SK-N-SH (cell line): ENCODE results near the gene ADRA2B. TPM values are rescaled to one million over a fixed set of nuclear protein-coding genes. Genes with fewer than 3 reads are reported as not detected.
A peak's percentile ranks its signal among the peaks of the same experiment; 100 is the strongest.

Experiments
- CTCF ChIA-PET: fragments of 300-600, 350-600 bp; formaldehyde crosslinking; extraction: SDS; loops from one replicate; lab custom pipeline; 2021; lab: Yijun Ruan, JAX
- POLR2A ChIA-PET: fragments of 350-600 bp; sonication (Branson Sonifier 250); formaldehyde crosslinking; extraction: SDS; loops from one replicate; lab custom pipeline; 2020; ENCODE audit warnings: antibody characterized with exemption, inconsistent platforms; lab: Yijun Ruan, JAX
- DNase-seq: peaks from one replicate; pipeline ENCODE4 v3.0.0; 2012
- H2AFZ ChIP-seq: fragments of 200-600 bp; sonication (generic); 2 replicates; pipeline ENCODE4 v1.8.1; 2016; ENCODE audit warnings: antibody characterized with exemption, mild to moderate bottlenecking, low read depth
- H3F3A ChIP-seq: fragments of 200-600 bp; sonication (generic); replicated peaks from 2 replicates; pipeline ENCODE3; 2016; ENCODE audit warnings: antibody characterized with exemption, mild to moderate bottlenecking; ENCODE audit not compliant: insufficient read depth
- H3K27ac ChIP-seq, 2 experiments: fragments of 200-500 bp in 1 of 2; fragments of 200-600 bp in 1 of 2; sonication (Bioruptor generic) in 1 of 2; sonication (generic), shearing (Covaris generic) in 1 of 2; 2 replicates each; pipeline versions ENCODE4 v1.5.1 to v1.6.1; 2014 to 2016; ENCODE audit warnings: low read depth in 2 of 2, inconsistent platforms in 1 of 2, low read length in 1 of 2, mild to moderate bottlenecking in 1 of 2, mixed read lengths in 1 of 2
- H3K27me3 ChIP-seq: fragments of 200-600 bp; sonication (generic), shearing (Covaris generic); 2 replicates; pipeline ENCODE4 v1.6.1; 2016; ENCODE audit warnings: mixed run types; ENCODE audit not compliant: insufficient read depth
- H3K36me3 ChIP-seq, 2 experiments: fragments of 200-500 bp in 1 of 2; fragments of 200-600 bp in 1 of 2; sonication (Bioruptor generic) in 1 of 2; sonication (generic) in 1 of 2; replicated peaks in 1 of 2; 2 replicates each; pipeline versions ENCODE3 to v1.5.1; 2014 to 2016; ENCODE audit warnings: low read length in 1 of 2, mild to moderate bottlenecking in 1 of 2; ENCODE audit not compliant: insufficient read depth in 2 of 2, control insufficient read depth in 1 of 2
- H3K4me1 ChIP-seq, 2 experiments: fragments of 200-500 bp in 1 of 2; fragments of 200-600 bp in 1 of 2; sonication (Bioruptor generic) in 1 of 2; sonication (generic), shearing (Covaris generic) in 1 of 2; 2 replicates each; pipeline versions ENCODE4 v1.5.1 to v1.6.1; 2014 to 2016; ENCODE audit warnings: low read depth in 1 of 2, low read length in 1 of 2, mixed run types in 1 of 2; ENCODE audit not compliant: insufficient read depth in 2 of 2, control insufficient read depth in 1 of 2
- H3K4me2 ChIP-seq: fragments of 200-600 bp; sonication (generic), shearing (Covaris generic); 2 replicates; pipeline ENCODE4 v1.6.1; 2017; ENCODE audit warnings: mixed run types
- H3K4me3 ChIP-seq, 2 experiments: fragments of 200-500 bp in 1 of 2; fragments of 200-600 bp in 1 of 2; sonication (Bioruptor generic) in 1 of 2; sonication (generic), shearing (Covaris generic) in 1 of 2; 2 replicates each; pipeline versions ENCODE4 v1.5.1 to v1.8.1; 2014 to 2016; ENCODE audit warnings: low read depth in 2 of 2, inconsistent platforms in 1 of 2, low read length in 1 of 2, mild to moderate bottlenecking in 1 of 2, mixed read lengths in 1 of 2, moderate library complexity in 1 of 2
- H3K79me2 ChIP-seq: fragments of 200-600 bp; sonication (generic); 2 replicates; pipeline ENCODE4 v1.8.1; 2017; ENCODE audit warnings: mild to moderate bottlenecking; ENCODE audit not compliant: insufficient read depth
- H3K9ac ChIP-seq: fragments of 200-600 bp; sonication (generic); 2 replicates; pipeline ENCODE4 v1.6.1; 2017; ENCODE audit warnings: mixed run types
- H3K9me2 ChIP-seq: fragments of 200-600 bp; sonication (generic); 2 replicates; pipeline ENCODE4 v1.6.1; 2017; ENCODE audit warnings: mixed run types
- H3K9me3 ChIP-seq: fragments of 200-600 bp; sonication (generic); 2 replicates; pipeline ENCODE4 v1.6.1; 2017; ENCODE audit warnings: mixed run types, mild to moderate bottlenecking, moderate library complexity
- H4K20me1 ChIP-seq: fragments of 200-600 bp; sonication (generic); 2 replicates; pipeline ENCODE4 v1.6.1; 2017; ENCODE audit warnings: mild to moderate bottlenecking, mixed run types; ENCODE audit not compliant: insufficient read depth
- CHD2 ChIP-seq: fragments of 150-350 bp; IDR thresholded peaks from 2 replicates; pipeline ENCODE4 v1.6.1; 2018; ENCODE audit warnings: low read length; ENCODE audit not compliant: partially characterized antibody
- EP300 ChIP-seq, 2 experiments: IDR thresholded peaks; 2 replicates each; pipeline versions ENCODE4 v1.4.0 to v1.6.1; 2012; ENCODE audit warnings: borderline replicate concordance in 1 of 2, low read depth in 1 of 2, low read length in 1 of 2
- EZH2phosphoT487 ChIP-seq: fragments of 200-600 bp; sonication (generic); IDR thresholded peaks from 2 replicates; pipeline ENCODE4 v1.6.1; 2017; ENCODE audit warnings: low read depth, mixed run types, mild to moderate bottlenecking, antibody characterized with exemption, moderate library complexity, borderline replicate concordance
- FOXJ3 ChIP-seq: sonication (generic); formaldehyde crosslinking; IDR thresholded peaks from 2 replicates; pipeline ENCODE4 v1.5.1; 2020; ENCODE audit warnings: mild to moderate bottlenecking, missing genetic modification reagents
- FOXM1 ChIP-seq: IDR thresholded peaks from 2 replicates; pipeline ENCODE4 v1.4.0; 2012; ENCODE audit warnings: low read depth, mild to moderate bottlenecking
- JUND ChIP-seq: IDR thresholded peaks from 2 replicates; pipeline ENCODE4 v1.4.0; 2012
- MEF2A ChIP-seq: IDR thresholded peaks from 2 replicates; pipeline ENCODE4 v1.4.0; 2012; ENCODE audit warnings: low read depth, borderline replicate concordance
- MXI1 ChIP-seq: IDR thresholded peaks from 2 replicates; pipeline ENCODE4 v1.6.1; 2012; ENCODE audit warnings: mild to moderate bottlenecking, low read depth, low read length, improper control_type of control experiment
- NFIC ChIP-seq: IDR thresholded peaks from 2 replicates; pipeline ENCODE4 v1.4.0; 2012; ENCODE audit warnings: borderline replicate concordance
- POLR2AphosphoS5 ChIP-seq: IDR thresholded peaks from 2 replicates; pipeline ENCODE4 v1.6.1; 2012; ENCODE audit warnings: low read depth, low read length
- RAD21 ChIP-seq: IDR thresholded peaks from 2 replicates; pipeline ENCODE4 v1.6.1; 2012; ENCODE audit warnings: mild to moderate bottlenecking, low read length
- RCOR1 ChIP-seq: fragments of 150-350 bp; IDR thresholded peaks from 2 replicates; pipeline ENCODE4 v1.6.1; 2017; ENCODE audit warnings: antibody characterized with exemption, low read length
- RFX5 ChIP-seq: IDR thresholded peaks from 2 replicates; pipeline ENCODE4 v1.6.1; 2012; ENCODE audit warnings: mild to moderate bottlenecking, improper control_type of control experiment, low read length
- SIN3A ChIP-seq: IDR thresholded peaks from 2 replicates; pipeline ENCODE4 v1.6.1; 2012; ENCODE audit warnings: low read depth, mild to moderate bottlenecking, low read length, moderate library complexity, borderline replicate concordance
- TCF12 ChIP-seq: IDR thresholded peaks from 2 replicates; pipeline ENCODE4 v1.4.0; 2012
- TEAD4 ChIP-seq: IDR thresholded peaks from 2 replicates; pipeline ENCODE4 v1.4.0; 2012; ENCODE audit warnings: mild to moderate bottlenecking, borderline replicate concordance; ENCODE audit not compliant: insufficient read depth
- WGBS: methylation state at CpG from one replicate; pipeline ENCODE4 v1.1.6; 2017; ENCODE audit warnings: low lambda C conversion rate; 5-methylcytosine and 5-hydroxymethylcytosine counted together
- polyA plus RNA-seq, 3 experiments: library from polyadenylated mRNA; depleted of rRNA; stranded (reverse); fragments of >200 nt; gene quantifications; 2 replicates each; pipeline ENCODE4 v1.2.3, GENCODE V29; 2012
- TF ChIP-seq, protein P1 (sequence below): IDR thresholded peaks from 2 replicates; pipeline ENCODE4 v1.6.1; 2012; ENCODE audit warnings: mild to moderate bottlenecking, low read depth, low read length, moderate library complexity
- TF ChIP-seq, protein P2 (sequence below): IDR thresholded peaks from 2 replicates; pipeline ENCODE4 v1.4.0; 2012; ENCODE audit warnings: low read depth, borderline replicate concordance
- TF ChIP-seq, protein P3 (sequence below): IDR thresholded peaks from 2 replicates; pipeline ENCODE4; 2012

The ADRA2B gene
- polyA plus RNA-seq, 1 of the 3 experiments (the other 2 are of a cell fraction) = not detected

DNA sequence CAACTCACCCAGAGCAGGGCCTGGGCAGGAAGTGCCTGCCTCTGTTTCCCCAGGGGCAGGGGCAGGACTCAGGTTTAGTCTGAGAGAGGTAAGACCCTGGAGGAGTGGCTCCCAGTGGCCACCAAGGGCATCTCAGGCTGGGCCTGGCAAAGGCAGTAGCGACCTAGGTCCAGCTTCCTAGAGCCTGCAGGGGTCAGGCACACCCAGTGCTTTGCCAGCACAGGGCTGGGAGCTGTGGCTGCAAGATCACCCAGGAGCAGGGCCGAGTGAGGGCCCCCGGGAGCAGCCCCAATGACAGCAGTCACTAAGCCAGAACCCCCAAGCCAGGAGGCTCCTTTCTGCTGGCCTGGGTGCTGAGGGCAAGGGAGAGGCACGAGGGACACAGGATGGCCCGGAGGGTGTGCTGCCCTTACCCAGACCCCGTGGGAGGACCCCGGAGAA is 37.6 kb upstream of the ADRA2B start:
- Histone ChIP-seq H3K4me3 (no peak overlapping the region), H3K27me3 (no peaks in the 10 kb centered on the region), H3K9me2 (no peaks in the 10 kb centered on the region), H2AFZ (no peak overlapping the region), H3K9me3 (no peaks in the 10 kb centered on the region), H3F3A (peaks cover 4% of the 10 kb centered on the region), H3K36me3 (no peaks in the 10 kb centered on the region), H3K79me2 (no peaks in the 10 kb centered on the region), H3K9ac (no peak overlapping the region), H3K4me1 (peaks cover 2 to 12% of the 10 kb centered on the region in 2 experiments; a peak in 3 of 4 replicates), H3K27ac (no peak overlapping the region), H4K20me1 (no peaks in the 10 kb centered on the region), H3K4me2 (no peak overlapping the region)
- WGBS = 54% methylated on average over 5 of the region's 7 CpGs
- POLR2A ChIA-PET = no interaction called here
- CTCF ChIA-PET = interaction anchor here (1.3 to 7.0 kb wide), 2 partner anchors 15 to 20 kb away, joined by 7 to 49 read pairs; partner anchors contain the start of gene ASTL
- TF ChIP-seq SIN3A = no peak
- no peak for TF ChIP-seq EP300 (IDR thresholded peaks at IDR 0.05; ENCODE audit: borderline replicate concordance in 1 of 2, low read depth in 1 of 2, low read length in 1 of 2)
- no peak for TF ChIP-seq FOXM1
- TF ChIP-seq POLR2AphosphoS5 = no peak
- TF ChIP-seq TCF12 = no peak
- TF ChIP-seq, protein P1, sequence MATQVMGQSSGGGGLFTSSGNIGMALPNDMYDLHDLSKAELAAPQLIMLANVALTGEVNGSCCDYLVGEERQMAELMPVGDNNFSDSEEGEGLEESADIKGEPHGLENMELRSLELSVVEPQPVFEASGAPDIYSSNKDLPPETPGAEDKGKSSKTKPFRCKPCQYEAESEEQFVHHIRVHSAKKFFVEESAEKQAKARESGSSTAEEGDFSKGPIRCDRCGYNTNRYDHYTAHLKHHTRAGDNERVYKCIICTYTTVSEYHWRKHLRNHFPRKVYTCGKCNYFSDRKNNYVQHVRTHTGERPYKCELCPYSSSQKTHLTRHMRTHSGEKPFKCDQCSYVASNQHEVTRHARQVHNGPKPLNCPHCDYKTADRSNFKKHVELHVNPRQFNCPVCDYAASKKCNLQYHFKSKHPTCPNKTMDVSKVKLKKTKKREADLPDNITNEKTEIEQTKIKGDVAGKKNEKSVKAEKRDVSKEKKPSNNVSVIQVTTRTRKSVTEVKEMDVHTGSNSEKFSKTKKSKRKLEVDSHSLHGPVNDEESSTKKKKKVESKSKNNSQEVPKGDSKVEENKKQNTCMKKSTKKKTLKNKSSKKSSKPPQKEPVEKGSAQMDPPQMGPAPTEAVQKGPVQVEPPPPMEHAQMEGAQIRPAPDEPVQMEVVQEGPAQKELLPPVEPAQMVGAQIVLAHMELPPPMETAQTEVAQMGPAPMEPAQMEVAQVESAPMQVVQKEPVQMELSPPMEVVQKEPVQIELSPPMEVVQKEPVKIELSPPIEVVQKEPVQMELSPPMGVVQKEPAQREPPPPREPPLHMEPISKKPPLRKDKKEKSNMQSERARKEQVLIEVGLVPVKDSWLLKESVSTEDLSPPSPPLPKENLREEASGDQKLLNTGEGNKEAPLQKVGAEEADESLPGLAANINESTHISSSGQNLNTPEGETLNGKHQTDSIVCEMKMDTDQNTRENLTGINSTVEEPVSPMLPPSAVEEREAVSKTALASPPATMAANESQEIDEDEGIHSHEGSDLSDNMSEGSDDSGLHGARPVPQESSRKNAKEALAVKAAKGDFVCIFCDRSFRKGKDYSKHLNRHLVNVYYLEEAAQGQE = no peak
- TF ChIP-seq RAD21 = no peak; the same call in 1 of the 2 replicates
- no peak for TF ChIP-seq RFX5
- no peak for TF ChIP-seq MXI1
- TF ChIP-seq EZH2phosphoT487 = no peak
- TF ChIP-seq, protein P2, sequence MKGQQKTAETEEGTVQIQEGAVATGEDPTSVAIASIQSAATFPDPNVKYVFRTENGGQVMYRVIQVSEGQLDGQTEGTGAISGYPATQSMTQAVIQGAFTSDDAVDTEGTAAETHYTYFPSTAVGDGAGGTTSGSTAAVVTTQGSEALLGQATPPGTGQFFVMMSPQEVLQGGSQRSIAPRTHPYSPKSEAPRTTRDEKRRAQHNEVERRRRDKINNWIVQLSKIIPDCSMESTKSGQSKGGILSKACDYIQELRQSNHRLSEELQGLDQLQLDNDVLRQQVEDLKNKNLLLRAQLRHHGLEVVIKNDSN = no peak
- DNase-seq = peak; percentile 27

DNA sequence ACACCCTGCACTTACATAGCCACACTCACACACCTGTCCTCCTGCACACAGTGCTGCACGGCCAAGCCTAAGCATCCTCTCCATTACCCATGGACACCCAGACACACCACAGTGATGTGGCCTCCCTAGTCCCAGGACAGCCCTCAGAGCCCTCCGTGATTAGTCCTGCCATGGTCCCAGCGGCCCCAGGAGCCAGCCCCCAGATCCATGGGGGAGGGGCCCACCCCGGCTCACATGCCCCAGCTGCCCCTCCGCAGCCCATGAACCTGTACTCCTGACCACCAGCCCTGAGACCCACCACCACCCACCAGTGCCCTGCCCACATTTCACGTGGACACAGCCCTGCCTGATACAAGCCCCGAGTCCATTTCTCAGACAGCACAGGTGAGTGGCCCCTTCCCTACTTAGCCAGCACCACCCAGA is 36.9 kb upstream of the ADRA2B start:
- DNase-seq = peak; percentile 25

More for the DNA sequence above, 36.9 kb upstream of the ADRA2B start:
- H3K36me3 ChIP-seq = no peaks in the 10 kb centered on the region
- no peaks in the 10 kb centered on the region for H3K9me2 ChIP-seq
- H3K9ac ChIP-seq = no peak overlapping the region
- H3F3A ChIP-seq = peaks cover 9% of the 10 kb centered on the region
- H3K4me1 ChIP-seq = peaks cover 7 to 19% of the 10 kb centered on the region in 2 experiments; a peak in 3 of 4 replicates
- 94% methylated on average over 3 of the region's 7 CpGs for WGBS
- TF ChIP-seq EZH2phosphoT487 = no peak
- TF ChIP-seq TEAD4 = no peak
- no peak for TF ChIP-seq JUND
- no peak for TF ChIP-seq MXI1
- TF ChIP-seq RCOR1 = no peak
- no peak for TF ChIP-seq FOXJ3 (CRISPR knock-in tag)
- no peak for TF ChIP-seq NFIC
- no peak for TF ChIP-seq MEF2A
- TF ChIP-seq RFX5 = no peak
- TF ChIP-seq, protein P3, sequence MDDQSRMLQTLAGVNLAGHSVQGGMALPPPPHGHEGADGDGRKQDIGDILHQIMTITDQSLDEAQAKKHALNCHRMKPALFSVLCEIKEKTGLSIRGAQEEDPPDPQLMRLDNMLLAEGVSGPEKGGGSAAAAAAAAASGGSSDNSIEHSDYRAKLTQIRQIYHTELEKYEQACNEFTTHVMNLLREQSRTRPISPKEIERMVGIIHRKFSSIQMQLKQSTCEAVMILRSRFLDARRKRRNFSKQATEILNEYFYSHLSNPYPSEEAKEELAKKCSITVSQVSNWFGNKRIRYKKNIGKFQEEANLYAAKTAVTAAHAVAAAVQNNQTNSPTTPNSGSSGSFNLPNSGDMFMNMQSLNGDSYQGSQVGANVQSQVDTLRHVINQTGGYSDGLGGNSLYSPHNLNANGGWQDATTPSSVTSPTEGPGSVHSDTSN = no peak
- TF ChIP-seq CHD2 = no peak
- H3K4me2 ChIP-seq = no peak overlapping the region
- ChIA-PET CTCF (interaction anchor here (1.0 to 7.0 kb wide), 4 partner anchors 10 to 29 kb away, joined by 3 to 49 read pairs (median 16); partner anchors contain the start of gene ASTL), POLR2A (no interaction called here)
- H3K27me3 ChIP-seq = no peaks in the 10 kb centered on the region
- no peak overlapping the region for H2AFZ ChIP-seq
- H3K27ac ChIP-seq = no peak overlapping the region
- H3K79me2 ChIP-seq = no peaks in the 10 kb centered on the region
- no peaks in the 10 kb centered on the region for H3K9me3 ChIP-seq
- no peaks in the 10 kb centered on the region for H4K20me1 ChIP-seq
- no peak overlapping the region for H3K4me3 ChIP-seq
